Measurements from ENCODE around the gene IQGAP2.

The IQGAP2 gene

GRCh38 chr5:76670508-76670907 lies 267.4 kb downstream of the IQGAP2 start:
- DNase-seq = no peak

DNA sequence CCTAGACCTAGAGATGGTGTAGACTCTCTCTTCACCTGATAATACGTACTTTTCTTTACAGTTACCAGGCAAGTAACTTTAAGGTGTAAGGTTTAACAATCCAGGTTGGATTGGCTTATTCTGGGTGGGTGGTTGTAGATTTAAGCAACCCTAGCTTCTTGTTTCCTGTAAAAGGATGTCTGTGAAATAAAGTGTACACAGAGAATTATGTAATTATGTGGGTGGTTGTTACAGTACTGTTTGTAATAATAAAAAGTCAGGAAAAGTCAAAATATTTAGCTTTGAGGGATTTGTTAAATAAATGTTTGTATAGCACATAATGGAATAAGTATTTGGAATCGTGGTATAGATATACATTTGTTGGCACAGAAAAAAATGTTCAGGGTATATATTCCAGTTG lies 269.2 kb downstream of the IQGAP2 start:
- DNase-seq = no peak

DNA sequence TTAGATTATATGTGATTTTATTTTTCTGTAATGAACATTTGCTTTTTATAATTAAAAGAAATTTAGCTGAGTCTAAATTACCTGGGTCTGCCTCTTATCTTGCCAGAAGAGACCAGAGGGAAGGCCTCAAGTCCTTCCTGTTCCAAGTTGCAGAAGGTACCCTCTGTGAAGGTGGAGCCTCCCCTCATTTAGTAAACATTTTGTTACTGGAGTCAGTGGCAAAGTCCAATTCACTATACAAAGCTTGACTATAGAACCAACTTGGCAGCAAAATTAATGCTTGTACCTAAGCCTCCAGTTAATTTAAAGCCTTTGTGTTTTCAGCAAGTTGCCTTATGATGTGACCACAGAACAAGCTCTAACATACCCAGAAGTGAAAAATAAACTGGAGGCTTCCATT lies 270.0 kb downstream of the IQGAP2 start:
- DNase-seq = no peak

GRCh38 chr5:76674330-76675066 lies 271.4 kb downstream of the IQGAP2 start:
- no peak for DNase-seq

DNA sequence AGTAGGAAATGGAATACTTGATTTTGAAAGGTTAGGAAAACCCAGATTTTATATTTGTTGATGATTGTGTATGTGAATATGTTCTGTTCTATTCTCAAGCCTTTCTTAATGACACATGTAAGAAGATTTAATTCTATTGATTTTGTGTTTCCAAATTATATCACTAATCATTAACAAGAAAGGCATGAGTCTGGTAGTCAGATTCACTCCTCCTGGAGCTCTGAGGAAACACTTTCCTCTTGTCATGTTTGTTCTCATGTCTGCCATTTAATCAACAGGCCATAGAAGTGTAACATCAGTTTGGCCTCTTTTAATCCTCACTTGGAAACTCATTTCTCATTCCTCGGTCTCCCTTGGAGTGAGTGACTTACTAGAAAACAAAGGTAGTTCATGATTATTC lies 272.3 kb downstream of the IQGAP2 start:
- DNase-seq = no peak

- no peak for DNase-seq
Measured at GRCh38 chr5:76677849-76678472, 274.9 kb downstream of the IQGAP2 start.

GRCh38 chr5:76679231-76679630 lies 276.1 kb downstream of the IQGAP2 start:
- no peak for DNase-seq

GRCh38 chr5:76680826-76681225 lies 277.7 kb downstream of the IQGAP2 start:
- peak in 1 of 2 experiments; percentile 40 for DNase-seq

GRCh38 chr5:76681287-76681686 lies 278.2 kb downstream of the IQGAP2 start:
- peak in 1 of 2 experiments; percentile 25 for DNase-seq

GRCh38 chr5:76682387-76682786 lies 279.3 kb downstream of the IQGAP2 start:
- peak in 1 of 2 experiments; percentile 43 for DNase-seq

DNA sequence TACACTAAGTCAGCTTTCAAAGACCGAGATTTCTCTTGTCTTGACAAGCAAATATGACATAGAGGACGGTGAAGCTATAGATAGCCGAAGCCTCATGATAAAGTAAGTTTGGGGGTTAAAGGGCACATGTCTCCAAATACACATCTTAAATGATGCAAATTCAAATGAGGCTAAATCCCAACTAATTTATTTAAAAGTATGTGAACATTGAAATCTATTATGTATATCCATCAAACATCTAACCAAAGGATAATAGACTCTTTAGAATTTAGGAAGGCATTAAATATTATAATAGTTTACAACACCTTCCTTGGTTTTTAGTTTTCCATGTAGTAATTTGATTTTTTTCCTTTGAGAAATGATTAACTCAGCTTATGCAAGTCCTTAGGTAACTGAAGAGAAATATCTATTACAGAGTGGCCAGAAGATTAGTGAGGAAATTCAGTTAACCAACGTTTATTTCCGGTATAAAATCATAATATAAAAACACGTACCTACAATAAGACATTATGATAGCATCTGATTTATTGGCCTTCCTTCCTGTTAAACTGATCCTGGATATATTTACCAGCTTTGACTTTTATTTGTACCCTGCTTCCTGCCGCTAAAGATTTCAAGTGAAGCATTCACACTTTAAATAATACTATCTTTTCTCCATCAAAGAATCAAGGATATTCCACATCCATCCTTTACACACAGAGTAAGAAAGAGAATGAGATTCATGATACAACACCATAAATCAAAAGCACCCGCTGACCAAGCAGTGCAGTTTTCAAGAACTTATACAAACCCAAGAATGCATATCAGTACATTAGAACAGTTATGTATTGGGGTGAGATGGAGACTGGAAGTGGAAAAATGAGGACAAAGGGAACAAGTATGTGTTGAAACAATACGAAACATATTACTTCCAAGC lies 281.0 kb downstream of the IQGAP2 start:
- DNase-seq = no peak

GRCh38 chr5:76684756-76685519 lies 281.9 kb downstream of the IQGAP2 start:
- no peak for DNase-seq

DNA sequence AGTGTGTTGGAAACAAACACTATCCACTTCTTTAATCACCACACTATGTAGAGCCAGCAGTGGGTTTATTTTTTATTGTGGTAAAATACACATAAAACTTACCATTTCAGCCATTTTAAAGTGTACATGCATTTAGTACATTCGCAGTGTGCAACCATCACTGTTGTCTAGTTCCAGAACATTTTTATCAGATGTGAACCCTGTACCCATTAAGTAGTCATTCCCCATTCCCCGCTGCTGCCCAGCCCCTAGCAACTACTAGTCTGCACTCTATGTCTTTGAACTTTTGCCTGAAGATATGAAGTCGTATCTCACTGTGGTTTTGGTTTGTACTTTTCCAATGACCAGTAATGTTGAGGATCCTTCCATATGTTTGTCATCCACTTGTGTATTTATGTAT lies 282.6 kb downstream of the IQGAP2 start:
- DNase-seq = no peak

DNA sequence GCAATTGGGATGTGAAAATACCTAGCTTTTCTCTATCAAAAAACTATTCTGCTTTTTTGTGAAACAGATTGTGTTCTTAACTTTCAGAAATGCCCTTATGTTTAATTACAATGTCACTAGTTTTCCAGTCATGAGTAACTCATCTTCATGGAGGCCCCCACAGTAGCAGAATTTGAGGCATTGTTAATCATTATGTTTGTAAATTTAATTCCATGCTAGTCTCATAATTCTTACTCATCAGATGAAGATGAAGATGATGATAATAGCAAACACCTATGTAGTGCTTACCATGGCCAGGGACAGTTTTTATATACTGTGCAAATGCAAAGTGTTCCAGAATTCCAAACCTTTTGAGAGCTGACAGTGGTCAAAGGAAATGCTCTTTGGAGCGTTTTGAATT lies 285.1 kb downstream of the IQGAP2 start:
- no peak for DNase-seq

GRCh38 chr5:76688836-76689235 lies 285.8 kb downstream of the IQGAP2 start:
- no peak for DNase-seq

DNA sequence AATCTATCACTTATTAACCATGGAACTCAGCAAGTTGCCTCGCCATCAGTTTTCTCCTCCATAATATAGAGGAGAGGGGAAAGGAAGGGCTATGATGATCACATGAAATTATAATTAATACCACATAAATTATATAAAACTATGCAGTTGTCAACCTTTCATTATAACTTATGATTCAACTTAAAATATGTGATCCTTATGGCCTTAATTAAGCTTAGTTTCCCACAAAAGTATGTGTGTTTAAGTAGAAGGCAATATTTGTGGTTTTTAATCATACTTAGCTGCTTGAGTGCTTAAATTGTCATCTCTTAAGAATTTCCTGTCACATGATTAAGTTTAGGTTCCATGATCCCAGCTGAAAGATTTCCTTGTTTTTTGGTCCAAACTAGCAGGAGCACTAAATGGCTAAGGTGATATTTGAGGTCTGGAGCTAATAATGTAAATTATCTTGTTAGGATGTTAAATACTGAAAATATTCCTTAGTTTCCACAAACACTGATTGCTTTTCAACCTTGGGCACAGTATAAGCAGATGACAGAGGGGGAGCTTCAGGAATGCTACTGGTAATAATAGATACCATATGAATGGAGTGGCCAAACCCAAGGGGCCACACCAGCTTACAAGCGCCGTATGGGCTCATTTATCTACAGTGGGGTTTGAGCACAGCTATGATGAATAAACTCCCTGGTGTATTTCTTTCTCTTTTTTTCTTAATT lies 286.4 kb downstream of the IQGAP2 start:
- DNase-seq = no peak

DNA sequence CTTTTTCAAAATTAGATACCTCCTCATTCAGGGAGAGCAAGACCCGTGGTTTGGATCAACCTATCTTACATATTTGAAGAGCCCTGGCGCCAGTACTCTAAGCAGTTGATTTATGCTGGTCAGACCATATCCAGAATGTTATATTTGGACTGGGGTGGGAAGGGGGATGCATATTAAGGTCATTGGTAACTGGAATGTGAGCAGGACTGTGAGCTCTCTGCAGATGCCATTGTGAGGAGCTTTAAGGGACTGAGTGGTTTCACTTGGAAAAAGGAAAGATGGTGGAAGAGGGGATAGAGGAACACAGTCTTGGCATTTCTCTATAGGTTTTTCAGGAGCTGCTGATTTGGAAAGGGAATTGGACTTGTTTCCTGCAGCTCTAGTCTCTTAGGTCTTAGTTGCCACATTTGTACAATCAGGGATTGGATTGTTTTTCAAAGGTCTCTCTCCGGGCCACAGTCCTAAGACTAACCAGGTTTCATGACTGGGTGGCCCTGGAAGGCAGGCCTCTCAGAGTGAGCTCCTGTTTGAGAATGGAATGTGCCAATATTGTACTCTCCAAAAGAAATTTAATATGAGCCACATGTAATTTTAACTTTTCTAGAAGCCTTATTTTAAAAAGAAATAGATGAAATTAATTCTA lies 287.1 kb downstream of the IQGAP2 start:
- no peak for DNase-seq

- no peak for DNase-seq
Measured at GRCh38 chr5:76690704-76691466, 287.8 kb downstream of the IQGAP2 start.

DNA sequence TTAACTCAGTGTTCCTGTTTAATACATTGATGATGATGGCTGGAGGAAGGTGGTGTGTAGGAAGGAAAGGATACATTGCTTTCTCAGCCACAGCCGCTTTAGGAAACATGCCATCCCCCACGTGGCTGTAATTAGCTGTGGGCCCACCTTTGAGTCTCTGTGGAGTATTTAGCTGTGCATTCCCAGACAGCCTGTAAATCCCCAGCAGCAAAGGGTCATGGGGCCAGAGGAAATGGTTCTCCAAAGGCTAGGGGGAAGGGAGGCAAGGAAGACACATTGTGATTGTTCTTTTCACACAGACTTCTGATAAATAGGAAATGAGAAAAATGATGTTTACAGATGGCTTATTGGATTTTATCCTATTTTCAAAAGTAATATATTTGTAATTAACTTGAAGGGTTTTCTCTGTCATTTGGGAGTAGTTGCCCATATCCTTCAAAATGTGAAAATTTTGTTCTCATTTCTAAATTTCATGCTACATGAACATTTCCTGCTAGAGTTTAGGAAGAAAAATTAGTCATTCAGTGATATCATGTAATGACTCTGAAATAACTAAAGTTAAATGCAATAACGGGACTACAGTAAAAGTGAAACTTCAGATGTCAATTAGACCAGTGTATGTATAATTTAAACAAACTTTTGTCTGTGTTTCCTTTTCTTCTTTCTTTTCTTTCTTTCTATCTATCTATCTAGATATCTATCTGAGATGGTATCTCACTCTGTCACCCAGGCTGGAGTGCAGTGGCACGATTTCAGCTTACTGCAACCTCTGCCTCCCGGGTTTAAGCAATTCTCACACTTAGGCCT lies 288.6 kb downstream of the IQGAP2 start:
- no peak for DNase-seq

GRCh38 chr5:76692274-76692540 lies 289.1 kb downstream of the IQGAP2 start:
- DNase-seq = no peak

All from NCI-H524 (cell line).